Activated CD8-positive, alpha-beta memory T cell treated with anti-CD3 and anti-CD28 coated beads for 36 hours (primary cell): ENCODE results near the gene UMAD1. TPM values are rescaled to one million over a fixed set of nuclear protein-coding genes. Genes with fewer than 3 reads are reported as not detected.
"Not testable (repeated sequence)": the region's sequence is repeated elsewhere in the genome, so short reads cannot be mapped to it uniquely, and the experiment has no call there.

ENCODE experiments used
- CTCF ChIA-PET: fragments of 350-600 bp; sonication (Branson Sonifier 250); formaldehyde crosslinking; loops from one replicate; lab custom pipeline; 2021; ENCODE audit warnings: antibody characterized with exemption; lab: Charles Lee
- POLR2A ChIA-PET: fragments of 350-600 bp; sonication (Branson Sonifier 250); formaldehyde crosslinking; loops from one replicate; lab custom pipeline; 2021; ENCODE audit warnings: antibody characterized with exemption; lab: Charles Lee
- total RNA-seq, 2 experiments: library from RNA; stranded (reverse); gene quantifications; one replicate each; pipeline ENCODE4 v1.2.3, GENCODE V29; 2021

UMAD1 gene
- total RNA-seq, 2 experiments from 2014 or later, result 12.8 to 14.2 TPM

DNA sequence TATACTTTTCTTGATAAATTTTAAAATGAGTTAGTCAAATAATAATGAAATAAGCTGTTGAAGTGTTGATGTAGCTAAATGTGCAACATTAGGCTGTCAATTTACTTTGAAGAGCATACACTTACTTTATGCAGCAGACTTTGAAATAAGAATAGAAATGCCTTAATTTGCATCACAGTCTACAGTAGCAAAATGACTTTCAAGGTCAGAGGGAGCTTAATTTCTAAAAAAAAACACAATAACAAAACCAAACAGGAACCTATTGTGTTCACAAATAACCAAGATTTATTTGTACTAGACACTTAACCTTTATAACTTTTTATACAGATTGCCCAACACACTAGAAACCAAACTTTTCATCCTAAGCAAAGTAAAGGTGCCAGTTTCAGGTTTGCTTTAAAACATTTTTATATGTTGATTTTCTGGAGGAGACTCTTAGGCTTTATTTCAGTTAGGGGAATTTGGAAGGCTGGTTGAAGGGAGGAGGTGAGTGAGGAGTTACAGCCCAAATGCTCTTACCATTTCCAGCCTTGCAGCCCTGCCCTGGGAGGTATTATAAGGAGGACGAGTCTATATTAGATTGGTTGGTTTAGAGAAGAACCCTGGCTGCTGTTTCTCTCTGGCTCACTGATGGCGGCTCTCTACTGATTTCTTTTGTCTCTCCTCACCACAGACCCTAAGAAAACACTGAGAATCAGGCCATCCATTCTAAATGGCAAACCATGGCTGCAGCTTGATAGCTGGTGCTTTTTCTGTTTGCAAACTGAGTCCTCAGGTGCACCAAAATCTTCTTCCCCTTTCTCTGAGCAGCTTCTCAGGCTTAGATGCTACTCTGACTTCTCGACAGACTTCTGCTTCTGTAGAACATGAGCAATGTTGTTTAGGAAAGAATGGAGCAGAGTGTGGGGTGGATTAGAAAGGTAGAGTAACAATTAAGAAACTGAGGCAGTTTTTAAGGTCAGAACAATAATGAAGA lies 133.1 kb downstream of the UMAD1 start:
- CTCF ChIA-PET, result no interaction called here

DNA sequence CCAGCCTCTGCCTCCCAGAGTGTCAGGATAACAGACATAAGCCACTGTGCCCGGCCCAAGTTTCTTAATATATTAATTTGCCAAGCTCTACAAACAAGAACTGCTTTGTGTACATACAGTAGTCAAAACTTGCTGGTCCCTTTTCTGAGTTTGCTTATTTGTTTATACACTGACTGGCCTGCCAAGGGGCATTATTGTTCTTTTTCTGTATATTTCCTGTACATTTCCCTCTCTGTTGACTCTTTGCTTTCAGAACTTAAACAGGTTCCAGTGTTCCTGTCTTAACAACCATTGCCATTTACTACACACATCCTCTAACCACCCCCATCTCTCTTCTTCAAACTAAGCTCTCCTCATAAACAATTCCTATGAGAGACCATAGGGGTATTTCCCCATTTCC lies 139.3 kb downstream of the UMAD1 start:
- ChIA-PET CTCF (no interaction called here), POLR2A (no interaction called here)

More for the DNA sequence above, 133.1 kb downstream of the UMAD1 start:
- POLR2A ChIA-PET, result no interaction called here

DNA sequence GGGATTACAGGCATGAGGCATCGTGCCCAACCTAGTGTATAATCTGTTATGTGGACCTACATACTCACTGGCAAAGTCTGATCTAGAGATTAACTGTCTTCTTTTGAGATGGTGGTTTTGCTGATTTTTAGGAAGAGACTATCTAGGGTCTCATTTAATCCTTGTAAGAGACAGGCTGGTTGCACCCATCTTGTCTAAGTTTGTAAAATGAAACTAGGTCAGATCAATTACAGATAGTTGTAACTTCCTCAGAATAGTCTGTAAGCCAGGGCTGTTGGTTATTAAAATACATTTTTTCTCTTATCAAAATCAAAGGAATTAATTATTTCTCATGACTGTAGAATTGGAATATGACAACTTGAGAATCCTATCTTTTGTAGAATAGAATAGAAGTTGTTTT lies 142.4 kb downstream of the UMAD1 start:
- CTCF ChIA-PET, result no interaction called here
- POLR2A ChIA-PET, result no interaction called here

DNA sequence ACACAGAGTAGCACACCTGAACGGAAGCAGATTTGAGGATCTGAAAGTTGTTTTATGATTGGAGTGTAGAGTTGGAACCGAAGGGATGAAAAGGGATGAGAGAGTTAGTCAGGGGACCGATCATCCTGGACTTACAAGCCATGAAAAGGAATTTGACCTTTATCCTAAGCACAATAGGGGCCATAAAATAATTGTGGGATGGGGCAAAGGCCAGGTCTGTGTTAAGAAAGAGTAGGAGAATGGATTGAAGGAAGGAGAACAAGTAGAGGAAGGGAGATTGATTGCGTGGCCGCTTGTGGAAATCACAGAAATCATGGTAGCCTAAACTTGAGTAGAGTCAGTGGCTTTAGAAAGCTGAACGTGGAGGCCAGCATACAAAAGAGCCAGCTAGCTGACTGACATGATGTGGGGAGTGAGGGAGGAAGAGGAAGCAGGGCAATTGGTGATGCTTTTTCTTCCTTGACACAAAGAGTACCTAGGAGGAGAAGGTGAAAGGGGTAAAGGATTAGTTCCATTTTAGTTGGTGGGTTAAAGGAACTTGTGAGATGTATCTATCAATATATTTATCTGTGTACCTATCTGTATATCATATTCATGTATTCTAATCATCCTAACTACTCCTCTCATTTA lies 144.9 kb downstream of the UMAD1 start:
- ChIA-PET CTCF (no interaction called here), POLR2A (no interaction called here)

DNA sequence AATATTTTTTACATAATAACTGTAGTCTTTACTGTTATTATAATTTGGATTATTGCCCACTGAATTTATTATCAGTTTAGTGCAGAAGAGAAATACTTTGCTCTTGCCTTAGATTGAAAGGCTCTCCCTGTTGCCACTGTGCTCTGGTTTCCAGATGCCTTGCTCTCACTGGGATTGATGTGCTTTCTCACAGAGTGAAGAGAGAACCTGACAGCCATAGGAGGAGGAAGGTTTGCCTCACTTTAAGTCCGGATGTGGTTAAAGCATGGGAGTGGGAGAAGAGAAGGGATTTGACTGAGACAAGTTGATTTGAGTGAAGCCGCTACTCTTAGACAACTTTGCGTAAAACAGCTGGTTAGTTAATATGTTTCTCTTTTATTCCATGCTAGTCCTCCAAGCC lies 146.0 kb downstream of the UMAD1 start:
- CTCF ChIA-PET, result no interaction called here
- POLR2A ChIA-PET, result no interaction called here

DNA sequence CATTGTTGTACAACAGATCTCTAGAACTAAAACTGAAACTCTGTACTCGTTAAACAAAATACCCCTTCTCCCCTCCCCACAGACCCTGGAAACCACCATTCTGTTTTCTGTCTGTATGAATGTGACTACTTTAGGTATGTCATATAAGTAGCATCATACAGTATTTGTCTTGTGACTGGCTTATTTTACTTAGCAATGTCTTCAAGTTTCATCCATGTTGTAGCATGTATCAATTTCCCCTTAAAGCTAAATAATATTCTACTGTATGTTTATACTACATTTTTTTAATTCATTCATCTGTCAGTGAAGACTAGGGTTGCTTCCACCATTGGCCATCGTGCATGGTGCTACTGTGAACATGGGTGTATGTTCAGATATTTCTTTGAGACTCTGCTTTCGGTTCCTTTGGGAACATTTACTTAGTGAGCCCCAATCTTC lies 149.0 kb downstream of the UMAD1 start:
- CTCF ChIA-PET, result no interaction called here

DNA sequence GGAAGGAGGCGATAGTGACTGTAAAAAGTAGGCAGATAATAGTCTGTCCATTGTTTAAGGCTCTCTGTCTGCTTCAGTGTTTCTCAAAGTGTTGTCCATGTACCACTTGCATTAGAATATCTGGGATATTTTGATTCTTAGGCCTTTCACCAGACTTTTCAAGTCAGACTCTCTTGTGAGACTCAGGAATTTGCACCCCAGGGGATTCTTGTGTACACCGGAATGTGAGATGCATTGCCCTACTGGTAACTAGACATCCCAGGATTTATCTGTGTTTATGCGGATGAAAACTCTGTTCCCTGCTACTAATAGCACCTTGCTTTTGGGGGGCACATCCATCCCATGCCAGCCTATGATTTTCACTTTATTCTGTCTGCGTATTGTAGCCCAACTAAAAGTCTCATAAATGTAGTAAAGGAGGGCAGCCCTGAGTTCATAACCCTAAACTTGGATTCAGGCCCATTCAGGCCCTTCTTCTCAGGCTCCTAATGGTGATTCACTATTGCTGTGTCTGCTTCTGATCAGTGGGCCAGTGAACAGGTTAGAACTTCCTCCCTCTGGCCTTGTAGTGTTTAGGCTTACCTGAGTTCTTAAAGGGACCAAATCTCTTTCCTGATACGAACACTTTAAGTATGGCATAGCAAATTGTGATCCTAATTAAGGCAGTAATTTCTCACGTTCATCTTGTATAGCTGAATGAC lies 149.6 kb downstream of the UMAD1 start:
- ChIA-PET CTCF (no interaction called here), POLR2A (no interaction called here)

More for the DNA sequence above, 149.0 kb downstream of the UMAD1 start:
- POLR2A ChIA-PET, result no interaction called here

DNA sequence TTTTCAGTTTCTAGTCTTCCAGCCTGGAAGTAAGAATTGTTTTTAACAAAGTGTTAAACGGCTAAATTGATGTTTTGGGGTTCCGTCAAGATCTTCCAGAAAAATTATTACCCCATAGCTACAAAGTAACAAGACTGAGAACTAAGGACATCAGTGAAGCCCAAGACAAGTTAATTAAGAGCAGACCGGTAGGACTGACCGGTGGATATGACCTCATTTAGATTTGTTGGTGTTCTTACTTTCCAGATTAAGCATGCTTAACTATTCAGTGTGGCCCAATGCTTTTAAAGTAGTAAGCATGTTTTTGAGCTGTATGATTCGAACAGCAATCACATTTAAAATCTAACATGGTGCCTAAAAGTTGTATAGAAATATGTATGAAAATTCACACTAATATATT lies 151.0 kb downstream of the UMAD1 start:
- CTCF ChIA-PET, result no interaction called here
- POLR2A ChIA-PET, result interaction anchor here (0.5 kb wide), 1 partner anchor 22 kb away, joined by 3 read pairs; no protein-coding TSS in a partner anchor

DNA sequence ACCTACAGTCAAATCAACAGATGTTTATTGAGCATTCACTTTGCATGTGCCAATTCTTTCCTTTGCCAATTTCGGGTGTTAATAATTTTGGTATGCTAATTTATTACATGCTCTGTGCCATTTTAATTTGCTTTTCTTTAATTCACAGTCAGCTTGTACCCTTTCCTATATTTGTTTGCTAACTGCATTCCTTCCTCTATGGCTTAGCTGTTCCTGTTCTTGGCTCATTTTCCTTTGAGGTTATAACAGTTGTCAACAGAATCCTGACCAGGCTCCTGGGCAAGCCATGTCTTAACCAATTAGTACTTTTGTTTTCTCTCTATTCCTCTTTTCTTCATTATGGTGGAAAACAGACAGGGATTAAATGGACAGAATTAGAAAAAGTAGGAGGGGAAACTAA lies 151.5 kb downstream of the UMAD1 start:
- ChIA-PET CTCF (no interaction called here), POLR2A (interaction anchor here (0.5 kb wide), 1 partner anchor 22 kb away, joined by 3 read pairs; no protein-coding TSS in a partner anchor)

DNA sequence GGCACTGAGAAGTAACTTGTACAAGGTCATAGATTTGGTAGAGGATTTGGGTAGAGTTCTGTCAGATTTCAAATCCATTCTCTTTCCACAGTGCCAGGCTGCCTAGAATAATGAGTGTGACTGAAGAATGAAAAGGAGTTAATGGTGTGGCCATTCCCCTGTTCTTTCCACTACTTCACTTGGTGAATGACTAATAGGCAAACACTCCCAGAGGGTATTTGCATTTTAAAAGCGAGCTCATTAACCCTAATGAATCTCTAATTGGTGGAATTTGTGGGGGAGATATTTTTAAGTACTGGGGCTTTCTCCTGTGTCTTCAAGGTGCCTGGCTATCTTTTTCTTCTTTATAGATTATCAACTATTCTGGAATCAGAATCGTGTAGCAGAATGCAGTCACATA lies 152.7 kb downstream of the UMAD1 start:
- ChIA-PET POLR2A (no interaction called here), CTCF (no interaction called here)

DNA sequence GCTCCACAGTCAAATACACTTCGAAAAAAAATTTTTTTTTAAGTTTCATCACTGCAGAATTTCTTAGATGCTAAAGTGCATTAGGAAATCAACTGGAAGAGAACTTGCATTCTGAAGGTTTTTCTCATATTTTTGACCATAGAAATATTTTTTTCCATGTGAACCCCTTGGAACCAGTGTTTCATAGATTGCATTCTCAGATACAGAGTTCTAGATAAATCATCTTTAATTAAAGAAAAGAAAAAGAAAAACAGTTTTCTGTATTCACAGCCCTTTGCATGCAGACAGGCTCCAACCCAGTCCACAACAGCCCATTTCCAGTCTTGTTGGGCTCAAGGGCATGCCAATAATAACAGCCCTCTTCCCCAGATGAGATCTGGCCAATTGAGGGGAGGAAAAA lies 153.4 kb downstream of the UMAD1 start:
- ChIA-PET POLR2A (no interaction called here), CTCF (no interaction called here)

DNA sequence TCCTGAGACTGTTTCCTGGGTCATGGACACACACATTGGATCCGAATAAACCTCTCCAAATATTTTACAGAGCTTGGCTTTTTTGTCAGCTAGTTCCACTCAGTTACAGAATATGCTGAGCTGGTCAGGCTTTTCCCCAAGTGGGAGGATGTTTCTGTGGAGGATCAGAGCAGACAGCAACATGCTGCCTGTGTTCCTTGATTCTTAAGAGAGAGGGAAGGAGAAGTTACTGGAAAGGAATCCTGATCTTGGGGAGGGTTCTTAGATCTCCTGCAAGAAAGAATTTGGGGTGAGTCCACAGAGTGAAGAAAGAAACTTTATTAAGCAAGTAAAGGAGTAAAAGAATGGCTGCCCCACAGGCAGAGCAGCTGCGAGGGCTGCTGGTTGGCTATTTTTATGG lies 154.7 kb downstream of the UMAD1 start:
- CTCF ChIA-PET, result no interaction called here
- POLR2A ChIA-PET, result no interaction called here

DNA sequence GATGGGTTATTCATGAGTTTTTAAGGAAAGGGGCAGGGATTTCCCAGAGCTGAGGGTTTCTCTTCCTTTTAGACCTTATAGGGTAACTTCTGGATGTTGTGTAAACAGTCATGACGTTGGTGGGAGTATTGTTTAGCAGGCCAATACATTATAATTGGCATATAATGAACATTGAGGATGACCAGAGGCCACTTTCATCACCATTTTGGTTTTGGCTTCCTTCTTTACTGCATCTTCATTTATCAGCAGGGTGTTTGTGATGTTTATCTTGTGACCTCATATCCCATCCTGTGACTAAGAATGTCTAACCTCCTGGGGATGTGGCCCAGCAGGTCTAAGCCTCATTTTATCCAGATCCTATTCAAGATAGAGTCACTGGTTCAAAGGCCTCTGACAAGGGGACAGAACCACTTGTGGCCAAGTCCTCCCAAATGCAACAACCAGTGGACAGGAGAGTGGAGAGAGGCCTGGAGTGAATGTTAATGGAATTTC lies 155.1 kb downstream of the UMAD1 start:
- ChIA-PET CTCF (no interaction called here), POLR2A (no interaction called here)

DNA sequence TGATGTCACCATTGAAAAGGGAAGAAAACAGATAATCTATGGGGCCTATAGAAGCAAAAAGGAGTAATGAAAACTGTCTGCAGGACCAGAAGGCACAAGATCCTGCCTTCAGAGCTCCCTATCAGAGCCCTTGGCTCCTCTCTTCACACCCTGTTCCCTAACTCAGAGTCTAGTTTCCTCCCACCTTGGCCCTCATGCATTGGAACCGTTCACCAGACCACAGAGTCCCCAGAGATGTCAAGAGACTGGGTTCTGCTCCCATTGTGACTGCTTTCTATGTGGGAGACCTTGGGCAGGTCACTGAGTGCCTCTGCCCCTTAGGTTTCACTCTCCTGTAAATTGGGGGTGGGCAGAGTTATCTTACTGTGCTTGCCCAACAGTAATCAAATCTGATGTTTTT lies 158.0 kb downstream of the UMAD1 start:
- ChIA-PET POLR2A (no interaction called here), CTCF (no interaction called here)

DNA sequence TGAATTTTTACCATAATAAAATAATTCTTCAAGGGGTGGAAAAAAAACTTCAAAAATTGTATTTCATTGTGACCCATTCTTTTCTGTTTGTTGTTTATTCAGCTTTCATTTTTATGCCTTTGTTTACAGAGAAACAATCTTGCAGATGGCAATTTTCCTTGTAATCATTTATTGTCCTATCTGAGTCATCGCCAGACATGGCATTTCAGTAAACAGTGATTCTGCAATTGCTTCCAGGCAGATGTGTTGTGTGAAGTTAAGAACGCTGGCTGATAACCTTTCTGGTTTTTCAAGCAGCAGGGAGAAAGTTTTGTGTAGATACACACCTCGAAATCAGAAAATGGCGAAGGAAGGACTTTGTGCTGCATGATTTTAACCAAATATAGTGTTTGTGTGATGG lies 158.6 kb downstream of the UMAD1 start:
- ChIA-PET POLR2A (no interaction called here), CTCF (no interaction called here)

DNA sequence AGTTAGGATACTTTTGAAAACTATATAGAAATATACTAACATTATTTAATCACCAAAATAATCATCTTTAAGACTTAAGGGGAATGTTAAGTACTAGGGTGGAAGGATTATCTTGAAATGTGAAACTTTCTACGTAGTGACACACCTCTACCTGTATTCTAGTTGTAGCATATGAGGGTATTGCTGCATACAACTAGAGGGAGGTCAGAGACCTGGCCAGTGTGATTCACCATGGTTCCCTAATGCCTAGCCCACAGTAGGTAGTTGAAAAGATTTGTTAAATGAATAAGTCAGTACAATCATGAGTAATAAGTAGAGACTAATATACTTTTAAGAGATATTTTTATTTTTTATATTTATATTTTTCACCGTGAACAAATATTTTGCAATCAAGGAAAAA lies 162.0 kb downstream of the UMAD1 start:
- CTCF ChIA-PET, result no interaction called here
- POLR2A ChIA-PET, result no interaction called here

DNA sequence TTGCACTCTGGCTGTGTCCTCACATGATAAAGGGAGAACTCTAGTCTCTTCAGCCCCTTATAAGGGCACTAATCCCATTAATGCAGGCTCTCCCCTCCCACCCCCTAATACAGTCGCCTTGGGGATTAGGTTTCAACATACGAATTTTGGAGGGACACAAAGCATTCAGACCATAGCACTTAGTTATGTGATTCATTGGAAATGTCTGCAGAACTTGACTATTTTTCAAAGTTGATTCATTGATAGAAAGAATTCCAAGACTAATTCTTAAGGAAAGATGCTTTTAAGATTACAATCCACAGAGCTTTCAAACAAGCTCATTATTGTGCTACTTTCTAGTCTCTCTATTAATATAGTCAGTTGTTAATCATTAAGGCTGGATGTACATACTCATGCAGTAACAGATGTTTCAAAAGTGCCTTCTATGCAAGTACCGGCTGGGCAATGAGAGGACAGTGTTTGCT lies 163.2 kb downstream of the UMAD1 start:
- ChIA-PET CTCF (no interaction called here), POLR2A (no interaction called here)

DNA sequence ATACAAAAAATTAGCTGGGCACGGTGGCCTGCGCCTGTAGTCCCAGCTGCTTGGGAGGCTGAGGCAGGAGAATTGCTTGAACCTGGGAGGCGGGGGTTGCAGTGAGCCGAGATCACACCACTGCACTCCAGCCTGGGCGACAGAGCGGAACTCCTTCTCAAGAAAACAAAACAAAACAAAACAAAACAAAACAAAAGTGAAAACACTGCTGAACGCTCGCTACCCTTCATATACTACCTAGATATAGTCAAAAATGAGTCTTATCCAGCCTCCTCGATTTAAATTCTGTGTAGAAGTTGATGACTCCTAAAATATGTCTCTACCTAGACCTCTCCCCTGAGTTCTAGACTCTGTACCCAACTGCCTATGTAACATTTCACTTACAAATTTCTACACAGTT lies 164.3 kb downstream of the UMAD1 start:
- CTCF ChIA-PET, POLR2A ChIA-PET: not testable (repeated sequence)

DNA sequence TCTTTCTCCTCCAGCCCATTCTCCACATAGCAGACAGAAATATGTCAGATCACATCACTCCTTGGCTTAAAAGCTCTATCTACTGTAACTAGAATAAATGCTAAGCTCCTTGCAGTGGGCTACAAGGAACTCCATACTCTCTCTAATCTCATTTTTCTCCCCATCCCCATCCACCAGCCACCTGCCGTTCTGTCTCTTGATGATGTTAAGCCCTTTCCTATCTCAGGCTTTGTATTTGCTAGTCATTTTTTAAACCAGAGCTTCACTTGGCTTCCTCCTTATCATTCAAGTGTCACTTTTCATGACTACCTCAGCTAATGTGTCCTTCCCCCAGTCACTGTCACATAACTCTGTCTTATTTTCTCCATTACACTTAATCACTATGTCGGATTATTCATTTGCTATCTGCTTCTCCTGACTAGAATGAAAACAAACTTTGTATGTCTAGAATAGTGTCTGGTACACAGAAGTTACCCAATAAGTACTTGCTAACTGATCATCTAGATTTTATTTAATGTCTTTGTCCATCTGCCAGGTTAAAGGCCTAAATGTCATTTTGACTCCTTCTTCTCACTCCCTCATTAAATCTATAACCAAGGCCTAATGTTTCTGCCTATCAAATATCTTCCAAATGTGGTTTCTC lies 165.1 kb downstream of the UMAD1 start:
- POLR2A ChIA-PET, result no interaction called here
- CTCF ChIA-PET, result no interaction called here
